ENCODE measurements around the gene HDAC3.

Gene HDAC3

GRCh38 chr5:141650851-141651727 lies 14.4 kb upstream of the HDAC3 start, which contains the start of gene FCHSD1:
TSS of gene FCHSD1 (minus strand) at chr5:141651418. CDS start at chr5:141651368, 50 bp downstream.
- peak; percentile 94 for ATAC-seq
- no peak for TF ChIP-seq ZNF70 (CRISPR knock-in tag; IDR thresholded peaks at IDR 0.05)
- TF ChIP-seq TOX (CRISPR knock-in tag; IDR thresholded peaks at IDR 0.05; ENCODE audit: borderline replicate concordance): no peak
- no peak for TF ChIP-seq ZNF8 (CRISPR knock-in tag; IDR thresholded peaks at IDR 0.05)
- no peak for TF ChIP-seq ESRRG (CRISPR knock-in tag; IDR thresholded peaks at IDR 0.05)
- TF ChIP-seq ARNTL (CRISPR knock-in tag; IDR thresholded peaks at IDR 0.05; ENCODE audit: borderline replicate concordance, low read depth): no peak
- no peak for TF ChIP-seq TSHZ2 (CRISPR knock-in tag; IDR thresholded peaks at IDR 0.05)
- no peak for TF ChIP-seq PPARA (CRISPR knock-in tag; IDR thresholded peaks at IDR 0.05; ENCODE audit: borderline replicate concordance)

- no peak for ATAC-seq
- TF ChIP-seq TCF4 (CRISPR knock-in tag; IDR thresholded peaks at IDR 0.05; ENCODE audit: borderline replicate concordance): no peak
- no peak for TF ChIP-seq CSDC2 (CRISPR knock-in tag; IDR thresholded peaks at IDR 0.05)
- TF ChIP-seq CSRNP3 (CRISPR knock-in tag; IDR thresholded peaks at IDR 0.05): no peak
- no peak for TF ChIP-seq TSHZ2 (CRISPR knock-in tag; IDR thresholded peaks at IDR 0.05)
- TF ChIP-seq GLIS3 (CRISPR knock-in tag; IDR thresholded peaks at IDR 0.05): no peak
Observed at GRCh38 chr5:141649972-141650371, 13.3 kb upstream of the HDAC3 start.

- ATAC-seq: no peak
- TF ChIP-seq TSHZ2 (CRISPR knock-in tag; IDR thresholded peaks at IDR 0.05) (no peak), ARNTL (CRISPR knock-in tag; IDR thresholded peaks at IDR 0.05; ENCODE audit: borderline replicate concordance, low read depth) (no peak), ISL1 (CRISPR knock-in tag; IDR thresholded peaks at IDR 0.05) (no peak), ZNF70 (CRISPR knock-in tag; IDR thresholded peaks at IDR 0.05) (no peak), GLIS3 (CRISPR knock-in tag; IDR thresholded peaks at IDR 0.05) (no peak), SNAI2 (CRISPR knock-in tag; IDR thresholded peaks at IDR 0.05) (no peak), RARB (CRISPR knock-in tag; IDR thresholded peaks at IDR 0.05) (no peak), CREB5 (CRISPR knock-in tag; IDR thresholded peaks at IDR 0.05; ENCODE audit: low read depth) (no peak), ESRRG (CRISPR knock-in tag; IDR thresholded peaks at IDR 0.05) (no peak), OSR1 (CRISPR knock-in tag; IDR thresholded peaks at IDR 0.05) (no peak), ZNF8 (CRISPR knock-in tag; IDR thresholded peaks at IDR 0.05) (no peak), BACH2 (CRISPR knock-in tag; IDR thresholded peaks at IDR 0.05; ENCODE audit: borderline replicate concordance) (no peak), ZFP3 (CRISPR knock-in tag; IDR thresholded peaks at IDR 0.05) (no peak)
Observed at GRCh38 chr5:141649056-141649688, 12.5 kb upstream of the HDAC3 start.
